ENCODE results near the gene THBS2. TPM values are rescaled to one million over a fixed set of nuclear protein-coding genes. Genes with fewer than 3 reads are reported as not detected.

The THBS2 gene
- total and polyA plus RNA-seq, 2 donors (not counting 3 experiments of a cell fraction or from before 2014, with no cell fraction given): 0.08 TPM; not detected in 1

- Histone ChIP-seq H3K9ac (replicated peaks; ENCODE audit: extremely low read depth, insufficient read depth, low read length) (no peak overlapping the region), H4K20me1 (replicated peaks; ENCODE audit: control insufficient read depth, extremely low read depth, insufficient read depth, low read length) (no peaks in the 10 kb centered on the region), H3K4me1 (ENCODE audit: control insufficient read depth, extremely low read depth, insufficient read depth, low read length) (peaks cover 3% of the 10 kb centered on the region), H3K4me2 (ENCODE audit: insufficient read depth, low read length) (no peak overlapping the region), H3K36me3 (ENCODE audit: control insufficient read depth in 2 of 2, extremely low read depth in 1 of 2, insufficient read depth in 2 of 2, low read length in 2 of 2) (no peaks in the 10 kb centered on the region), H3K9me1 (replicated peaks; ENCODE audit: control insufficient read depth, extremely low read depth, insufficient read depth, low read length) (no peaks in the 10 kb centered on the region), H3K27ac (ENCODE audit: insufficient read depth, low read depth, low read length) (no peak overlapping the region), H3K9me3 (replicated peaks; ENCODE audit: control insufficient read depth, insufficient read depth, low read length) (no peaks in the 10 kb centered on the region), H3K79me2 (ENCODE audit: control insufficient read depth, insufficient read depth, low read length) (no peaks in the 10 kb centered on the region), H3K4me3 (replicated peaks in 1 of 3; ENCODE audit: insufficient read depth in 1 of 3, low read depth in 1 of 3, low read length in 3 of 3) (no peak overlapping the region), H3K27me3 (ENCODE audit: control insufficient read depth in 2 of 2, insufficient read depth in 2 of 2, low read length in 2 of 2) (no peaks in the 10 kb centered on the region), H2AFZ (ENCODE audit: low read depth, low read length) (no peak overlapping the region)
- intact Hi-C loops (cut with micrococcal nuclease) (no loop called here), dilution Hi-C loops (cut with MboI; ENCODE audit: extremely low pct_ligation_motif_present, low sequenced_read_pairs) (no loop called here)
- POLR2A ChIA-PET: no interaction called here
- CTCF ChIA-PET: no interaction called here
- BruUV-seq (replicated peaks): no TSS peak
- no peak for FAIRE-seq
- DNase-seq (ENCODE audit: low read depth, low spot score): no peak
- TF ChIP-seq MYC (IDR thresholded peaks at IDR 0.05; ENCODE audit: low read depth, low read length) (no peak), EZH2 (IDR thresholded peaks at IDR 0.05; ENCODE audit: borderline replicate concordance, low read depth, low read length, severe bottlenecking) (no peak), POLR2A (IDR thresholded peaks at IDR 0.05; ENCODE audit: low read depth, low read length) (no peak), POLR2AphosphoS5 (IDR thresholded peaks at IDR 0.05; ENCODE audit: insufficient read depth, low read depth, low read length) (no peak), JUN (IDR thresholded peaks at IDR 0.05; ENCODE audit: borderline replicate concordance, insufficient read depth, insufficient read length, low read depth) (no peak), FOS (IDR thresholded peaks at IDR 0.05; ENCODE audit: borderline replicate concordance, insufficient read depth, low read length) (no peak), GATA2 (IDR thresholded peaks at IDR 0.05; ENCODE audit: insufficient read depth, insufficient read length, low read depth, low read length) (no peak)
- TF ChIP-seq, protein P1, sequence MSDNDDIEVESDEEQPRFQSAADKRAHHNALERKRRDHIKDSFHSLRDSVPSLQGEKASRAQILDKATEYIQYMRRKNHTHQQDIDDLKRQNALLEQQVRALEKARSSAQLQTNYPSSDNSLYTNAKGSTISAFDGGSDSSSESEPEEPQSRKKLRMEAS (IDR thresholded peaks at IDR 0.05; ENCODE audit: insufficient read depth, insufficient read length): no peak
- TF ChIP-seq, protein P2, sequence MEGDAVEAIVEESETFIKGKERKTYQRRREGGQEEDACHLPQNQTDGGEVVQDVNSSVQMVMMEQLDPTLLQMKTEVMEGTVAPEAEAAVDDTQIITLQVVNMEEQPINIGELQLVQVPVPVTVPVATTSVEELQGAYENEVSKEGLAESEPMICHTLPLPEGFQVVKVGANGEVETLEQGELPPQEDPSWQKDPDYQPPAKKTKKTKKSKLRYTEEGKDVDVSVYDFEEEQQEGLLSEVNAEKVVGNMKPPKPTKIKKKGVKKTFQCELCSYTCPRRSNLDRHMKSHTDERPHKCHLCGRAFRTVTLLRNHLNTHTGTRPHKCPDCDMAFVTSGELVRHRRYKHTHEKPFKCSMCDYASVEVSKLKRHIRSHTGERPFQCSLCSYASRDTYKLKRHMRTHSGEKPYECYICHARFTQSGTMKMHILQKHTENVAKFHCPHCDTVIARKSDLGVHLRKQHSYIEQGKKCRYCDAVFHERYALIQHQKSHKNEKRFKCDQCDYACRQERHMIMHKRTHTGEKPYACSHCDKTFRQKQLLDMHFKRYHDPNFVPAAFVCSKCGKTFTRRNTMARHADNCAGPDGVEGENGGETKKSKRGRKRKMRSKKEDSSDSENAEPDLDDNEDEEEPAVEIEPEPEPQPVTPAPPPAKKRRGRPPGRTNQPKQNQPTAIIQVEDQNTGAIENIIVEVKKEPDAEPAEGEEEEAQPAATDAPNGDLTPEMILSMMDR (IDR thresholded peaks at IDR 0.05; ENCODE audit: extremely low read depth in 1 of 2, insufficient read depth in 1 of 2, low read depth in 1 of 2, low read length in 2 of 2): no peak
Observed at GRCh38 chr6:169208011-169208410, 45.6 kb downstream of the THBS2 start.
